Measurements from ENCODE around the gene ARHGEF17. TPM values are rescaled to one million over a fixed set of nuclear protein-coding genes. Genes with fewer than 3 reads are reported as not detected.

Gene ARHGEF17
- total RNA-seq, result 14.5 and 25.1 TPM in 2 replicates

GRCh38 chr11:73308003-73308960 is at the start of gene ARHGEF17:
TSS of gene ARHGEF17 (plus strand) at chr11:73308276. CDS start at chr11:73308639, 363 bp downstream.

GRCh38 chr11:73271936-73272679 is 36.0 kb upstream of the ARHGEF17 start, which contains the start of gene P2RY6:
TSS of gene P2RY6 (plus strand) at chr11:73272338. CDS start at chr11:73296519, 24,181 bp downstream.

GRCh38 chr11:73376160-73376802 is 68.2 kb downstream of the ARHGEF17 start, which contains the start of gene RELT:
TSS of gene RELT (plus strand) at chr11:73376399. CDS start at chr11:73389137, 12,738 bp downstream.

Other genes starting within 250 kb of the ARHGEF17 start
- gene FCHSD2, start 166.0 kb upstream of the ARHGEF17 start, total RNA-seq, result 8.4 and 8.9 TPM in 2 replicates
- gene P2RY2, start 90.0 kb upstream of the ARHGEF17 start, total RNA-seq, result not detected in 2 replicates
- gene P2RY6, start 35.9 kb upstream of the ARHGEF17 start, total RNA-seq, result 0.14 and 0.18 TPM in 2 replicates
- gene RELT, start 68.1 kb downstream of the ARHGEF17 start, total RNA-seq, result 1.3 and 5.0 TPM in 2 replicates

Measured in smooth muscle cell of bladder (primary cell).